Testis (tissue), 3 donors: ENCODE results near the gene COX19. TPM values are rescaled to one million over a fixed set of nuclear protein-coding genes. Genes with fewer than 3 reads are reported as not detected.

Experiments
- DNase-seq: peaks from one replicate; pipeline ENCODE4 v3.0.0-alpha.2; 2019
- H3K27ac ChIP-seq, 2 donors: fragments of 200-600 bp; sonication (generic); one replicate each; pipeline ENCODE4 v1.5.1; 2019
- H3K27me3 ChIP-seq: fragments of 200-600 bp; sonication (generic); one replicate; pipeline ENCODE4 v1.5.1; 2019
- H3K36me3 ChIP-seq: fragments of 200-600 bp; sonication (generic); one replicate; pipeline ENCODE4 v1.5.1; 2017; ENCODE audit warnings: low read depth; ENCODE audit errors: missing control alignments
- H3K4me1 ChIP-seq: fragments of 200-600 bp; sonication (generic); one replicate; pipeline ENCODE4 v1.5.1; 2019
- H3K4me3 ChIP-seq, 2 donors: fragments of 200-600 bp; sonication (generic); one replicate each; pipeline ENCODE4 v1.5.1; 2017 to 2019
- H3K9me3 ChIP-seq: fragments of 200-600 bp; sonication (generic); one replicate; pipeline ENCODE4 v1.5.1; 2017
- POLR2A ChIP-seq: fragments of 450-650 bp; IDR thresholded peaks from one replicate; pipeline ENCODE4 v1.6.1; 2017; ENCODE audit warnings: antibody characterized with exemption, mild to moderate bottlenecking, moderate library complexity
- WGBS, 2 donors: methylation state at CpG; one replicate each; pipeline ENCODE4 v1.1.5; 2018; 5-methylcytosine and 5-hydroxymethylcytosine counted together
- intact Hi-C: fragments of 100-400 bp; cut with DNase I; formaldehyde crosslinking; loops from one replicate; pipeline ENCODE4 v1.15.1; 2023; ENCODE audit warnings: low total_unique reads
- polyA plus RNA-seq: library from polyadenylated mRNA; stranded (reverse); fragments of 350-450 nt; fragmentation: Illumina TruSeq; extraction: RNeasy Lipid Tissue Mini Kit (QIAGEN cat#74804); gene quantifications from one replicate; pipeline ENCODE4 v1.2.3, GENCODE V29; 2014; ENCODE audit warnings: low read depth, low replicate concordance; ENCODE audit not compliant: insufficient read depth
- total RNA-seq, 2 donors: library from RNA; depleted of rRNA; stranded (reverse); fragments of >200 nt; gene quantifications; one replicate each; pipeline ENCODE4 v1.2.3, GENCODE V29; 2016
- TF ChIP-seq, protein P1 (sequence below), 3 experiments: fragments of 450-650 bp in 2 of 3; fragments of 200-600 bp in 1 of 3; sonication (generic) in 1 of 3; IDR thresholded peaks; one replicate each; pipeline ENCODE4 v1.5.1; 2016 to 2019; ENCODE audit warnings: antibody characterized with exemption in 3 of 3, mild to moderate bottlenecking in 2 of 3, moderate library complexity in 1 of 3

The COX19 gene
- total and polyA plus RNA-seq, 3 donors from 2014 or later = 8.8 to 23.5 (median 21.6) TPM

DNA sequence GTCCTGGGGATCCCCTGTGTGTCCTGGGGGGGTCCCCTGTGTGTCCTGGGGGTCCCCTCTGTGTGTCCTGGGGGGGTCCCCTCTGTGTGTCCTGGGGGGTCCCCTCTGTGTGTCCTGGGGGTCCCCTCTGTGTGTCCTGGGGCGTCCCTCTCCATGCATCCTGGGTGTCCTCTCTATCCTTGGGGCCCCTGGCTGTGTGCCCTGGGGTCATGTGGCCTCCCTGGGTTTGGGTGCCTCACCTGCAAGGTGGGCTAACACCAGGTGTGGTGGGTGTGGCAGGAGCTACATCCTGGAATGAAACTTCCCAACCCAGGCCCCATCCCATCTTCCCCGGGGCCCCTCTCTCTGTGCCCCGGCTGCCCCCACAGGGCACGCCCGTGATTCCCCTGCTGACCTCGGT is 12.6 kb upstream of the COX19 start:
- 61 to 100% methylated on average over 1 to 6 of the region's 6 CpGs for WGBS, 2 donors
- H3K9me3 ChIP-seq = no peaks in the 10 kb centered on the region
- no peak overlapping the region for H3K4me3 ChIP-seq
- no peaks in the 10 kb centered on the region for H3K27me3 ChIP-seq
- H3K4me1 ChIP-seq = peaks cover 35% of the 10 kb centered on the region
- H3K27ac ChIP-seq = no peak overlapping the region
- no peak for DNase-seq
- H3K36me3 ChIP-seq = no peaks in the 10 kb centered on the region
- no peak for TF ChIP-seq POLR2A
- TF ChIP-seq, protein P1, sequence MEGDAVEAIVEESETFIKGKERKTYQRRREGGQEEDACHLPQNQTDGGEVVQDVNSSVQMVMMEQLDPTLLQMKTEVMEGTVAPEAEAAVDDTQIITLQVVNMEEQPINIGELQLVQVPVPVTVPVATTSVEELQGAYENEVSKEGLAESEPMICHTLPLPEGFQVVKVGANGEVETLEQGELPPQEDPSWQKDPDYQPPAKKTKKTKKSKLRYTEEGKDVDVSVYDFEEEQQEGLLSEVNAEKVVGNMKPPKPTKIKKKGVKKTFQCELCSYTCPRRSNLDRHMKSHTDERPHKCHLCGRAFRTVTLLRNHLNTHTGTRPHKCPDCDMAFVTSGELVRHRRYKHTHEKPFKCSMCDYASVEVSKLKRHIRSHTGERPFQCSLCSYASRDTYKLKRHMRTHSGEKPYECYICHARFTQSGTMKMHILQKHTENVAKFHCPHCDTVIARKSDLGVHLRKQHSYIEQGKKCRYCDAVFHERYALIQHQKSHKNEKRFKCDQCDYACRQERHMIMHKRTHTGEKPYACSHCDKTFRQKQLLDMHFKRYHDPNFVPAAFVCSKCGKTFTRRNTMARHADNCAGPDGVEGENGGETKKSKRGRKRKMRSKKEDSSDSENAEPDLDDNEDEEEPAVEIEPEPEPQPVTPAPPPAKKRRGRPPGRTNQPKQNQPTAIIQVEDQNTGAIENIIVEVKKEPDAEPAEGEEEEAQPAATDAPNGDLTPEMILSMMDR (IDR thresholded peaks at IDR 0.05) = no peak
- intact Hi-C loops = no loop called here

- intact Hi-C loops = no loop called here
- Histone ChIP-seq H3K4me1 (peaks cover 33% of the 10 kb centered on the region), H3K27ac (no peak overlapping the region), H3K4me3 (no peak overlapping the region), H3K36me3 (no peaks in the 10 kb centered on the region), H3K27me3 (no peaks in the 10 kb centered on the region), H3K9me3 (no peaks in the 10 kb centered on the region)
- TF ChIP-seq POLR2A = no peak
- TF ChIP-seq, protein P1 (IDR thresholded peaks at IDR 0.05) = no peak
- 81 to 90% methylated on average over 7 to 37 of the region's 56 CpGs for WGBS, 2 donors
- no peak for DNase-seq
Observed at GRCh38 chr7:986766-987751, 11.7 kb upstream of the COX19 start.

DNA sequence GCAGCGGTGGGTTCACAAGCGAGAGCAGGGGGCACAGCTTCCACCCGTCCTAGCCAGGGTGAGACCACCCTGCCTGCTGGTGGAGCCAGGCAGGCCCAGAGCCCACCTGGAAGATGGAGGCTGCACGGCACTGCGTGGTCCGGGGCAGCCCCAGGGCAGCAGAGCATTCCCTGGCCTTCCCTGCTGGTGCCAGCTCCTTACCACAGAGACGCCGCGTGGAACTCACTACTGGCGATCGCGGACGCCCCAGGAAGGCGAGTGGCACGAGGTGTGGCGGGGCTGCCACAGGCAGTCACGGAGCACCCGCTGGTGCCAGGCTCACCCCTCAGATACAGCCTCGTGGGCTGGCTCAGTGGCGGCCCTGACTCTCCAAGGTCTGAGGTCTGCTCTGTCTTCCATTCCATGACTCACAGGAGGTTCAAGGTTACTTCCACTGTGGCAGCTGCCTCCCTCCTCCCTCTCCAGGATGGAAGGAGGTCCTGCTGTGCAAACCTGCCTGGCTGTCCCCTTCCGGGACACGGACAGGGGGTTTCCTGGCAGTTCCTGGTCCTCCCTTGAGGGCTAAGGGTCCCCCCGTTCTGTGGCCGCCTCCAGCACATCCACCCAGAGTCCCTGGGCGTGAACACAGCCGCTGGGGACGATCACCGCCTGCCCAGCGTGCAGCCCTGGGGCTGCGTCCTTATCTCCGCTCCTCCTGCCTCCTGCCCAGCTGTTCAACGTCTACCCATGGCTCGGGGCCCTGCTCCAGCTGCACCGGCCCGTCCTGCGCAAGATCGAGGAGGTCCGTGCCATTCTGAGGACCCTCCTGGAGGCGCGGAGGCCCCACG is 10.8 kb upstream of the COX19 start:
- no peak for TF ChIP-seq POLR2A
- TF ChIP-seq, protein P1 (IDR thresholded peaks at IDR 0.05) = no peak
- Histone ChIP-seq H3K36me3 (no peaks in the 10 kb centered on the region), H3K27me3 (no peaks in the 10 kb centered on the region), H3K4me3 (no peak overlapping the region), H3K4me1 (peaks cover 33% of the 10 kb centered on the region), H3K9me3 (no peaks in the 10 kb centered on the region), H3K27ac (no peak overlapping the region)
- WGBS, 2 donors = 30 to 68% methylated on average over 9 to 37 of the region's 41 CpGs
- DNase-seq = peak; percentile 68
- intact Hi-C loops = no loop called here

GRCh38 chr7:985127-985416 is 9.7 kb upstream of the COX19 start:
- Histone ChIP-seq H3K4me1 (peaks cover 36% of the 10 kb centered on the region), H3K9me3 (no peaks in the 10 kb centered on the region), H3K27ac (no peak overlapping the region), H3K4me3 (no peak overlapping the region), H3K36me3 (no peaks in the 10 kb centered on the region), H3K27me3 (no peaks in the 10 kb centered on the region)
- no peak for DNase-seq
- intact Hi-C loops = no loop called here
- 96 to 99% methylated on average over 13 to 16 of the region's 16 CpGs for WGBS, 2 donors
- TF ChIP-seq, protein P1 (IDR thresholded peaks at IDR 0.05) = no peak
- TF ChIP-seq POLR2A = no peak
